Prostate gland (tissue), 2 donors: ENCODE measurements around the gene COL4A5. TPM values are rescaled to one million over a fixed set of nuclear protein-coding genes. Genes with fewer than 3 reads are reported as not detected.
A peak's percentile ranks its signal among the peaks of the same experiment; 100 is the strongest.

Experiments
- DNase-seq: peaks from one replicate; pipeline ENCODE4 v3.0.0-alpha.2; 2019; ENCODE audit warnings: low spot score
- H3K27ac ChIP-seq, 2 donors: fragments of 200-600 bp; sonication (generic); 2 replicates each; pipeline ENCODE4 v1.5.1; 2017 to 2019
- H3K27me3 ChIP-seq: fragments of 200-600 bp; sonication (generic); replicated peaks from 2 replicates; pipeline ENCODE4 v1.5.1; 2019; ENCODE audit not compliant: insufficient read depth
- H3K36me3 ChIP-seq, 2 donors: fragments of 200-600 bp; sonication (generic); 1 replicate in 1 of 2; 2 replicates in 1 of 2; pipeline versions ENCODE4 v1.5.1 to v1.8.1; 2017 to 2019
- H3K4me1 ChIP-seq: fragments of 200-600 bp; sonication (generic); replicated peaks from 2 replicates; pipeline ENCODE4 v1.5.1; 2019
- H3K4me3 ChIP-seq, 2 donors: fragments of 200-600 bp; sonication (generic); 2 replicates each; pipeline ENCODE4 v1.5.1; 2017 to 2019
- H3K9me3 ChIP-seq: fragments of 200-600 bp; sonication (generic); 2 replicates; pipeline ENCODE4 v1.5.1; 2017
- CTCF ChIP-seq, 4 experiments: fragments of 200-600 bp in 2 of 4; fragments of 450-650 bp in 2 of 4; sonication (generic) in 2 of 4; IDR thresholded peaks; 1 replicate in 3 of 4; 2 replicates in 1 of 4; pipeline ENCODE4 v1.5.1; 2016 to 2019; ENCODE audit warnings: antibody characterized with exemption in 4 of 4, mild to moderate bottlenecking in 2 of 4, moderate library complexity in 2 of 4
- POLR2A ChIP-seq: fragments of 450-650 bp; IDR thresholded peaks from one replicate; pipeline ENCODE4 v1.6.1; 2016; ENCODE audit warnings: antibody characterized with exemption, mild to moderate bottlenecking
- POLR2AphosphoS5 ChIP-seq: sonication (generic); formaldehyde crosslinking; IDR thresholded peaks from one replicate; pipeline ENCODE4 v1.6.1; 2017; ENCODE audit warnings: antibody characterized with exemption
- WGBS: methylation state at CpG from one replicate; pipeline ENCODE4 v1.1.5; 2018; 5-methylcytosine and 5-hydroxymethylcytosine counted together
- intact Hi-C: fragments of 100-400 bp; cut with DNase I; formaldehyde crosslinking; loops from one replicate; pipeline ENCODE4 v1.14.2; 2022
- total RNA-seq, 2 donors: library from RNA; depleted of rRNA; stranded (reverse); fragments of >200 nt; gene quantifications; one replicate each; pipeline ENCODE4 v1.1.0, GENCODE V29; 2016

Gene COL4A5
- total RNA-seq, 2 donors from 2014 or later, result 35.1 to 49.1 TPM

GRCh38 chrX:108399418-108400165 is 40.0 kb upstream of the COL4A5 start:
- Histone ChIP-seq H3K27ac (no peak overlapping the region), H3K4me3 (no peak overlapping the region), H3K27me3 (no peaks in the 10 kb centered on the region), H3K4me1 (no peaks in the 10 kb centered on the region), H3K36me3 (no peaks in the 10 kb centered on the region), H3K9me3 (no peaks in the 10 kb centered on the region)
- 11% methylated on average over 1 of the region's 1 CpG for WGBS
- intact Hi-C loops, result no loop called here
- peak; percentile 4 for DNase-seq
- TF ChIP-seq POLR2A (no peak), CTCF (IDR thresholded peaks at IDR 0.05) (no peak), POLR2AphosphoS5 (no peak)

DNA sequence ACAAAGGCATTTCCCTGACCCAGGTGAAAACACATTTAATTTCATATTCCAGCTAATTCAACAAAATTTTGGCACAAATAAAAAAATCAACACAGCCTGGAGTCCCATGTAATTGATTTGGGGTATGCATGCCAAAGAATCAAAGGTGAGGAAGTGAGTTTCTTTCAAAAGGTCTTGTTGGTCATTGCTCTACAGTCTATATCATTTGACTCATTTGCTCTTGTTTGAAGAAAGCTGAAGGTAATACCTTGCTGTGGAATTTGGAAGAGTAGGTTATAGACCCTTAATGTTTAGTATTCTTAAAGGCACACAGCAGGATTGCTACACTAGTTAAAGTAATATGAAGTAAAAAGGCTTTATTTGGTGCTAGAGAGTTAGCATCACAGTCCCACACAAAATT is 26.9 kb upstream of the COL4A5 start:
- TF ChIP-seq CTCF (IDR thresholded peaks at IDR 0.05) (no peak), POLR2AphosphoS5 (no peak), POLR2A (no peak)

DNA sequence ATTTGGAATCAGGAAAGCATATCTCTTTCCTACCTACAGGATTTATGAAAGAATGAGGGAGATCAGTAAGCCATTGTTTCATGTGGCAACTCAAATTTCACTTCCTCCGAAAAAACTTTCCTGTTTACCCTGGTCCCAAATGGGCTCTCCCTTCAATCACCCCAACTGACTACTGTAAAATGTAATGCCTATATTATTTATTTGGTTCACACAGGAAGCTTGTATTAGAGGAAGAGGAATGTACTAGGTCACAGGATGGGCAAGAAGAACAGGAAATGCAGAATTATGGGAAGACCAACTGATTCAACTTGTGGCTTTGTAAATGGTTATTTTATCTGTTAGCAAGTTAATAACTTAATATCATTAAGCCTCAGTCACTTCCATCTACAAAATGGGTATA is 24.5 kb upstream of the COL4A5 start:
- Histone ChIP-seq H3K27ac (no peak overlapping the region), H3K27me3 (no peaks in the 10 kb centered on the region), H3K9me3 (no peaks in the 10 kb centered on the region), H3K4me1 (no peaks in the 10 kb centered on the region), H3K4me3 (no peak overlapping the region), H3K36me3 (no peaks in the 10 kb centered on the region)
- intact Hi-C loops, result no loop called here
- 53% methylated on average over 1 of the region's 1 CpG for WGBS
- TF ChIP-seq POLR2AphosphoS5 (no peak), POLR2A (no peak), CTCF (IDR thresholded peaks at IDR 0.05) (no peak)
- DNase-seq, result no peak

More for the DNA sequence above, 26.9 kb upstream of the COL4A5 start:
- no peaks in the 10 kb centered on the region for H3K27me3 ChIP-seq
- no peaks in the 10 kb centered on the region for H3K9me3 ChIP-seq
- H3K36me3 ChIP-seq, result no peaks in the 10 kb centered on the region
- DNase-seq, result no peak
- no peaks in the 10 kb centered on the region for H3K4me1 ChIP-seq
- intact Hi-C loops, result no loop called here
- no peak overlapping the region for H3K4me3 ChIP-seq
- no peak overlapping the region for H3K27ac ChIP-seq

- no peak for DNase-seq
- Histone ChIP-seq H3K4me1 (no peaks in the 10 kb centered on the region), H3K27ac (no peak overlapping the region), H3K9me3 (no peaks in the 10 kb centered on the region), H3K36me3 (no peaks in the 10 kb centered on the region), H3K27me3 (no peaks in the 10 kb centered on the region), H3K4me3 (no peak overlapping the region)
- WGBS, result 23% methylated on average over 2 of the region's 2 CpGs
- intact Hi-C loops, result no loop called here
- TF ChIP-seq POLR2A (no peak), CTCF (IDR thresholded peaks at IDR 0.05) (no peak), POLR2AphosphoS5 (no peak)
Measured at GRCh38 chrX:108415891-108416290, 23.7 kb upstream of the COL4A5 start.

- H3K4me3 ChIP-seq, result no peak overlapping the region
- no peaks in the 10 kb centered on the region for H3K4me1 ChIP-seq
- H3K36me3 ChIP-seq, result no peaks in the 10 kb centered on the region
- DNase-seq, result no peak
- 85% methylated on average over 1 of the region's 1 CpG for WGBS
- TF ChIP-seq POLR2AphosphoS5, result no peak
- no peak for TF ChIP-seq CTCF (IDR thresholded peaks at IDR 0.05)
- TF ChIP-seq POLR2A, result no peak
- intact Hi-C loops, result no loop called here
- H3K27me3 ChIP-seq, result no peaks in the 10 kb centered on the region
- H3K27ac ChIP-seq, result no peak overlapping the region
- H3K9me3 ChIP-seq, result no peaks in the 10 kb centered on the region
Measured at GRCh38 chrX:108417257-108417656, 22.4 kb upstream of the COL4A5 start.
